HFFc6 (cell line): ENCODE data around the gene SEPTIN2. TPM values are rescaled to one million over a fixed set of nuclear protein-coding genes. Genes with fewer than 3 reads are reported as not detected.
"Not testable (repeated sequence)": the region's sequence is repeated elsewhere in the genome, so short reads cannot be mapped to it uniquely, and the experiment has no call there.

Source experiments
- DNase-seq: peaks from one replicate; pipeline ENCODE4 v3.0.0-alpha.2; 2018
- H3K27ac Mint-ChIP-seq: 2 replicates; pipeline ENCODE4 v1.8.0; 2020; ENCODE audit warnings: mild to moderate bottlenecking, mixed read lengths
- H3K27me3 Mint-ChIP-seq: 2 replicates; pipeline ENCODE4 v1.8.0; 2021; ENCODE audit warnings: mild to moderate bottlenecking, moderate library complexity, mixed read lengths; ENCODE audit not compliant: insufficient read depth
- H3K36me3 Mint-ChIP-seq: 2 replicates; pipeline ENCODE4 v1.8.0; 2021; ENCODE audit warnings: low read depth, mixed read lengths
- H3K4me1 Mint-ChIP-seq: 2 replicates; pipeline ENCODE4 v1.8.0; 2020; ENCODE audit warnings: low read depth, mixed read lengths
- H3K4me3 Mint-ChIP-seq: 2 replicates; pipeline ENCODE4 v1.8.0; 2020; ENCODE audit warnings: mild to moderate bottlenecking, moderate library complexity, mixed read lengths
- H3K9me3 Mint-ChIP-seq: 2 replicates; pipeline ENCODE4 v1.8.0; 2020; ENCODE audit warnings: mild to moderate bottlenecking, mixed read lengths
- total RNA-seq, 6 experiments: library from RNA; stranded (reverse); fragmentation: NEBNext Ultra II Directional; extraction: Animal tissue kit (Norgen Biotek cat#: 25700); gene quantifications; 2 replicates in 1 of 6; 3 replicates in 5 of 6; pipeline ENCODE4 v1.2.3, GENCODE V29; 2021
- TF ChIP-seq, protein P1 (sequence below): fragments of 200-600 bp; sonication (generic); IDR thresholded peaks from 2 replicates; pipeline ENCODE4 v1.5.0; 2021; ENCODE audit warnings: antibody characterized with exemption, mild to moderate bottlenecking

SEPTIN2 gene
- total RNA-seq, 6 experiments from 2014 or later: 399 to 468 (median 441) TPM

DNA sequence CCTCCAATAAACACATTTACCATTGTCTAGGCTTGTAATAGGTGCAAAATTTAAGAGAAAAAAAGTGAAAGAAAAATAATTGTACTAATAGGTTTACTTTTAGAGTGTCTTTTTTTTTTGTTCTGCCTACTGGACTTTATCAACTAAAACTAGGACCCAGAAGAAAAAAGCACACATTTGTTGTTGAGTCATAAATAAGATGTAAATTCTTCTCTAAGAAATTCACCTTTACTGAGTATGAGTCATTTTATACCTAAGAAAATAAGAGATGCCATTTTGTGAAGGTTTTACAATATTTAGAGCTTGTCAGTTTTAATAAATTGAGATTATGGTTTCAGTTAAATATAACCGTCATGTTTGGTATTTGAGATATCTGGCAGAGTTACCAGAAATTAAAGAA is 59.6 kb downstream of the SEPTIN2 start:
- no peak for DNase-seq
- Mint-ChIP-seq H3K4me3 (no peak overlapping the region), H3K27me3 (no peaks in the 10 kb centered on the region), H3K4me1 (peaks cover 29% of the 10 kb centered on the region), H3K27ac (no peak overlapping the region), H3K9me3 (no peaks in the 10 kb centered on the region), H3K36me3 (peaks cover 27% of the 10 kb centered on the region)
- TF ChIP-seq, protein P1, sequence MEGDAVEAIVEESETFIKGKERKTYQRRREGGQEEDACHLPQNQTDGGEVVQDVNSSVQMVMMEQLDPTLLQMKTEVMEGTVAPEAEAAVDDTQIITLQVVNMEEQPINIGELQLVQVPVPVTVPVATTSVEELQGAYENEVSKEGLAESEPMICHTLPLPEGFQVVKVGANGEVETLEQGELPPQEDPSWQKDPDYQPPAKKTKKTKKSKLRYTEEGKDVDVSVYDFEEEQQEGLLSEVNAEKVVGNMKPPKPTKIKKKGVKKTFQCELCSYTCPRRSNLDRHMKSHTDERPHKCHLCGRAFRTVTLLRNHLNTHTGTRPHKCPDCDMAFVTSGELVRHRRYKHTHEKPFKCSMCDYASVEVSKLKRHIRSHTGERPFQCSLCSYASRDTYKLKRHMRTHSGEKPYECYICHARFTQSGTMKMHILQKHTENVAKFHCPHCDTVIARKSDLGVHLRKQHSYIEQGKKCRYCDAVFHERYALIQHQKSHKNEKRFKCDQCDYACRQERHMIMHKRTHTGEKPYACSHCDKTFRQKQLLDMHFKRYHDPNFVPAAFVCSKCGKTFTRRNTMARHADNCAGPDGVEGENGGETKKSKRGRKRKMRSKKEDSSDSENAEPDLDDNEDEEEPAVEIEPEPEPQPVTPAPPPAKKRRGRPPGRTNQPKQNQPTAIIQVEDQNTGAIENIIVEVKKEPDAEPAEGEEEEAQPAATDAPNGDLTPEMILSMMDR: no peak

DNA sequence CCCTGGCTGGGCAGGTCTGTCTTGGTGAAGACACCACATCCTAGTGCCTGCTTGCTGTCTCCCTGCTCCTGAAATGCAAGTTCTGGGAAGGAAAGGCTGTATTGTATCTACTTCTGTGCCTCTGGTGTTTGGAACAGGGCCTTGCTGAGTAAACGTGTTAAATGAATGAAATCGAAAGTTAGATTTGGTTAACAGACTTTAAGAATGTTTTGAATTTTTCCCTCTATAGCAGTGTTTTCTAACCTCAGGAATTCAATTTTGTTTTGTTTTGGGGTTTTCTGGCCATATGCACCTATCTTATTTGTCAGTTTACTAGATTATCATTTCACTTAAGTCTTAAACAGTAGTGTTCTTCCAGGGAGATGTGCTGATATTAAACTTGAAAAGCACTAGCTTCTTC is 61.1 kb downstream of the SEPTIN2 start:
- peaks cover 42% of the 10 kb centered on the region for H3K4me1 Mint-ChIP-seq
- H3K27me3 Mint-ChIP-seq: no peaks in the 10 kb centered on the region
- H3K4me3 Mint-ChIP-seq: no peak overlapping the region; the same call in 1 of the 2 replicates
- no peak for DNase-seq
- H3K9me3 Mint-ChIP-seq: no peaks in the 10 kb centered on the region
- TF ChIP-seq, protein P1: no peak
- peaks cover 30% of the 10 kb centered on the region for H3K36me3 Mint-ChIP-seq
- no peak overlapping the region; the same call in 1 of the 2 replicates for H3K27ac Mint-ChIP-seq

DNA sequence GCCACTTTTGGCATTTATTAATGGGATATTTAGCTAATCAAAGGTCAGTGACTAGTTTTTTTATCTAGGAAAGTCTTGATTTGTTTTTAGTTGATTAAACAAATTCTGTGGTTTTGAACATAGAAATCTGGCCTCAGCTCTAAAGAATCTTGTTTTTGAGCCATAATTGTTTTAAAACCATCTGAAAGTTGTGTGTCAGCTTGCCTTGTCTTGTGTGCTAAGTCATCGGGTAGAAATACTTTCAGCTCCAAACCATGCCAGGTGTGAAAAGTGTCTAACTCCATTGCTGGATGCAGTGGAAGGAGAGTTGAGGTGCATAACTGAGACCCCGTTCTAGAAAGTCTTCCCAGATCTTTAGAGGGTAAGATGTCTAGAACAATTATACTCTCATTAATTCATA is 63.1 kb downstream of the SEPTIN2 start:
- H3K4me1 Mint-ChIP-seq: peaks cover 42% of the 10 kb centered on the region
- H3K27me3 Mint-ChIP-seq: no peaks in the 10 kb centered on the region
- H3K27ac Mint-ChIP-seq: peak overlapping the region; percentile 75
- TF ChIP-seq, protein P1: no peak
- H3K4me3 Mint-ChIP-seq: peak overlapping the region; percentile 70
- H3K9me3 Mint-ChIP-seq: no peaks in the 10 kb centered on the region
- peaks cover 44% of the 10 kb centered on the region for H3K36me3 Mint-ChIP-seq
- no peak for DNase-seq

DNA sequence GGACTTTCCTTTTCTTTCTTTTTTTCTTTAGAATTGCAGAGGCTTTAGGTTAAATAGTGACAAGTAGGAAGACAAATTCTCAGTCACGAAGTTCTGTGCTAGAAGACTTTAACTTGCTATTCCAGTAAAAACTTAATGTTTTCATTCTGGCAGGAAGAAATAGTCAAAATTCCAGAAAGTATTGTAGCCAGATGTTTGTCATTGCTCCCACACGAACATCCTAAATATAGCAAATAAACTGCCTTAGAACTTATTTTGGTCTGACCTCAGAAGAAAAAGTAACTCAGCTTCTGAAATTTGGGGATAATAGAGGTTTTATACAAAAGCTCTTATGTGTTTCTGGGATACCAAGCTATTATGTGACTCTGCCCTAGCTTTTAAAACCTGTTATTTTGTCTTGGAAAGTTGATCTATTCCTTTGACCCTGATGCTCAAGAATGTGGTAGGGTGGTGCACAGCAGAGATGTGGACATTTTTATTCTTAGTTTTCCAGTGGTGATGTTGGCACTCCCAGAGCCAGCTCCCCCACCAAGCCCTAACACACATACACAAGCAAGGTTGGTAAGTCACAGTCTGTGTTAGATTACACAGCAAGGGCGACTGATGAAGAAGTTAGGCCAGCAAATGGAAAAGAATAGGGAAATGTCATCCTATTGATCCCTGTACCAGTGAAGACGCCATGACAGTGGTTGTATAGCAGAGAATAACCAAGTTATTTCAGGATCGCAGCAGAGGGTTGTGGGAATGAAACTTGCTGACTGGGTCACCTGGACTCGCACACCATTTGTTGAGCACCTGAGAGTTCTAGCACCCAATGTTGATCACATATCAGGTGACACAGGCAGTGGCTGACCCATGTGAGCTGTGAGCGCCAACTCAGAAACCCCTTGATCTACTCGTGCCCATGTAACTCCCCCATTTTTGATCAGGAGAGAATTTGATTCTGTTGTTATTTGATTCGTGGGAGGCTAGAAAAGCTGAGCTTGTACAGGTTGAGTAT is 64.1 kb downstream of the SEPTIN2 start:
- Mint-ChIP-seq H3K27ac (peak overlapping the region; percentile 75), H3K27me3 (no peaks in the 10 kb centered on the region), H3K9me3 (no peaks in the 10 kb centered on the region), H3K4me1 (peaks cover 42% of the 10 kb centered on the region), H3K4me3 (peak overlapping the region; percentile 70), H3K36me3 (peaks cover 39% of the 10 kb centered on the region)
- TF ChIP-seq, protein P1: no peak
- DNase-seq: peak; percentile 47

DNA sequence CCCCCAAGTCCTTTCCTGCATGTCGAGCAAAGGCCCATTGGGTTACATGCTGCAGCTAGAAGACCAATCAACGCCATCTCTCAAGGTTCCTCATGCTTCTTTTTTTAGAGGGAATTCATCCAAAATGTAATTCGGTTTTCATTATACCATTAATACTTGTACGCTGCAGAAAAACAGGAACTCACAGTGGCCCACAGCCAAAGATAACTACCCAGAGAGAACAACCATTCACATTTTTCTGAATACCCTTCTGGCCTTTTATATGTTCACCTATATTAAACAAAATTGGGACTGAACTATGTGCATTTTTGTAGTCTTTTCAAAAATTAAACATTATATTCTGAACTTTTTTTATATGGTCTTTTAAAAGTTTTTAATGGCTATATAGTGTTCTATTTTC is 66.1 kb downstream of the SEPTIN2 start:
- H3K27me3 Mint-ChIP-seq: no peaks in the 10 kb centered on the region; the same call in 1 of the 2 replicates
- H3K36me3 Mint-ChIP-seq: peaks cover 24% of the 10 kb centered on the region
- H3K9me3 Mint-ChIP-seq: no peaks in the 10 kb centered on the region
- no peak for DNase-seq
- H3K27ac Mint-ChIP-seq: no peak overlapping the region
- no peak overlapping the region for H3K4me3 Mint-ChIP-seq
- H3K4me1 Mint-ChIP-seq: peaks cover 37% of the 10 kb centered on the region
- TF ChIP-seq, protein P1: no peak

DNA sequence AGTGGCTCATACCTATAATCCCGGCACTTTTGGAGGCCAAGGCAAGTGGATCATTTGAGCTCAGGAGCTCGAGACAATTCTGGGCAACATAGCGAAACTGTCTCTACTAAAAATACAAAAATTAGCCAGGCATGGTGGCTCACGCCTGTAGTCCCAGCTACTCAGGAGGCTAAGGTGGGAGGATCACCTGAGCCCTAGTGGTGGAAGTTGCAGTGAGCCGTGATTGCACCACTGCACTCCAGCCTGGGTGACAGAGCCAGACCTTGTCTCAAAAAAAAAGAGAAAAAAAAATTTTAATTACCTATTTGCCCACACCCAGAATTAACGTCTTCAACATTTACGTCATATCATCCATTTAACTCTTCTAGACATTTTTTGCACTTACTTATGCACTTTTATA is 69.7 kb downstream of the SEPTIN2 start:
- not testable (repeated sequence) for H3K27ac Mint-ChIP-seq, H3K4me3 Mint-ChIP-seq, H3K9me3 Mint-ChIP-seq, H3K27me3 Mint-ChIP-seq, DNase-seq
- peaks cover 22% of the 10 kb centered on the region for H3K36me3 Mint-ChIP-seq
- H3K4me1 Mint-ChIP-seq: peaks cover 25% of the 10 kb centered on the region
